HepG2 (cell line): ENCODE data around the gene ALDH1A2.

ENCODE experiments used
- CSRNP2 ChIP-seq: sonication (generic); formaldehyde crosslinking; conservative IDR thresholded peaks from 2 replicates; pipeline ENCODE4 v1.8.0; 2022; ENCODE audit warnings: low read depth, missing genetic modification reagents
- ELF1 ChIP-seq: sonication (generic); formaldehyde crosslinking; IDR thresholded peaks from 2 replicates; pipeline ENCODE4 v1.4.0; 2020; ENCODE audit warnings: missing genetic modification reagents
- KDM1A ChIP-seq: IDR thresholded peaks from 2 replicates; pipeline ENCODE4 v1.6.1; 2016; ENCODE audit warnings: missing compliant biosample characterization
- NPAS2 ChIP-seq: sonication (generic); formaldehyde crosslinking; IDR thresholded peaks from 2 replicates; pipeline ENCODE4 v1.8.0; 2022; ENCODE audit warnings: mild to moderate bottlenecking, missing genetic modification reagents, borderline replicate concordance
- RFX3 ChIP-seq: IDR thresholded peaks from 2 replicates; pipeline ENCODE4 v1.6.1; 2016; ENCODE audit warnings: missing biosample characterization, missing genetic modification reagents
- ZNF296 ChIP-seq: sonication (generic); formaldehyde crosslinking; conservative IDR thresholded peaks from 2 replicates; pipeline ENCODE4 v1.5.0; 2020; ENCODE audit warnings: mild to moderate bottlenecking, missing genetic modification reagents
- ZNF468 ChIP-seq: sonication (generic); formaldehyde crosslinking; IDR thresholded peaks from 2 replicates; pipeline ENCODE4 v1.8.0; 2022; ENCODE audit warnings: mild to moderate bottlenecking, moderate library complexity, missing genetic modification reagents
- TF ChIP-seq, protein P1 (sequence below): sonication (generic); formaldehyde crosslinking; IDR thresholded peaks from 2 replicates; pipeline ENCODE4 v1.4.0; 2020; ENCODE audit warnings: missing genetic modification reagents

DNA sequence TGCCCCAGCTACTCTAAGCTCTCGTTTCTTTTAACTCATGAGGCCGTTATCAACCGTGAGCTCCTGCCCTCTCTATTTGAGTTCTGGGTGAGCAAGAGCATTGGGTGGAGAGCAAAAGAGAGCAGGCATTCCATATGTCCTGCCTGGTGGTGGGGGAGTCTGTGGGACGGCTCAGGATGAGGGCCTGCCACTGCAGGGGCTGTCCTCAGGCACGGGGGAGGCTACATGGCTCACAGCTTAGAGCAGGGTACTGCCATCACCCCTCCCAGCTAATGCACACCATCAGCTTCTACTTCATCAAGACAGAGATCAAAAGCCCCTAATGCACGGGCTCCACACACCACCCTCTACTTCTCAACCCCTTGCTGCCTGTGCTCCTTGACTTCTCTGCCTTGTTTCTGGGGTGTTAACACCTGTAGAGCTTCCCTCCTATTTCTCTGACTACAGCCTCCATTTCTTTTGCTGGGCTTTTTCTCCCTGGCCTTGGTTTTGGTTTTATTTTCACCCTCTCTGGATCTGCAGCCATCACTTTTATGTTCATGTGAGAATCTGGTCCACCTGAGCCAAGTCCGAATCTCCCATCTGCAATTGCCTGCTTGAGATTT, 114.1 kb downstream of the ALDH1A2 start:
- TF ChIP-seq ZNF296 (CRISPR knock-in tag) = no peak
- no peak for TF ChIP-seq ZNF468 (CRISPR knock-in tag)
- TF ChIP-seq CSRNP2 (CRISPR knock-in tag) = no peak
- no peak for TF ChIP-seq NPAS2 (CRISPR knock-in tag)
- TF ChIP-seq RFX3 (CRISPR knock-in tag) = no peak
- TF ChIP-seq ELF1 (CRISPR knock-in tag) = no peak
- TF ChIP-seq KDM1A (CRISPR knock-in tag) = no peak
- TF ChIP-seq, protein P1, sequence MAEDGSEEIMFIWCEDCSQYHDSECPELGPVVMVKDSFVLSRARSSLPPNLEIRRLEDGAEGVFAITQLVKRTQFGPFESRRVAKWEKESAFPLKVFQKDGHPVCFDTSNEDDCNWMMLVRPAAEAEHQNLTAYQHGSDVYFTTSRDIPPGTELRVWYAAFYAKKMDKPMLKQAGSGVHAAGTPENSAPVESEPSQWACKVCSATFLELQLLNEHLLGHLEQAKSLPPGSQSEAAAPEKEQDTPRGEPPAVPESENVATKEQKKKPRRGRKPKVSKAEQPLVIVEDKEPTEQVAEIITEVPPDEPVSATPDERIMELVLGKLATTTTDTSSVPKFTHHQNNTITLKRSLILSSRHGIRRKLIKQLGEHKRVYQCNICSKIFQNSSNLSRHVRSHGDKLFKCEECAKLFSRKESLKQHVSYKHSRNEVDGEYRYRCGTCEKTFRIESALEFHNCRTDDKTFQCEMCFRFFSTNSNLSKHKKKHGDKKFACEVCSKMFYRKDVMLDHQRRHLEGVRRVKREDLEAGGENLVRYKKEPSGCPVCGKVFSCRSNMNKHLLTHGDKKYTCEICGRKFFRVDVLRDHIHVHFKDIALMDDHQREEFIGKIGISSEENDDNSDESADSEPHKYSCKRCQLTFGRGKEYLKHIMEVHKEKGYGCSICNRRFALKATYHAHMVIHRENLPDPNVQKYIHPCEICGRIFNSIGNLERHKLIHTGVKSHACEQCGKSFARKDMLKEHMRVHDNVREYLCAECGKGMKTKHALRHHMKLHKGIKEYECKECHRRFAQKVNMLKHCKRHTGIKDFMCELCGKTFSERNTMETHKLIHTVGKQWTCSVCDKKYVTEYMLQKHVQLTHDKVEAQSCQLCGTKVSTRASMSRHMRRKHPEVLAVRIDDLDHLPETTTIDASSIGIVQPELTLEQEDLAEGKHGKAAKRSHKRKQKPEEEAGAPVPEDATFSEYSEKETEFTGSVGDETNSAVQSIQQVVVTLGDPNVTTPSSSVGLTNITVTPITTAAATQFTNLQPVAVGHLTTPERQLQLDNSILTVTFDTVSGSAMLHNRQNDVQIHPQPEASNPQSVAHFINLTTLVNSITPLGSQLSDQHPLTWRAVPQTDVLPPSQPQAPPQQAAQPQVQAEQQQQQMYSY = no peak
